DMS114 treated with DMSO at 0.1 percent for 48 hours (cell line): ENCODE data around the gene CSNK2A1.
"Not testable (repeated sequence)": the region's sequence is repeated elsewhere in the genome, so short reads cannot be mapped to it uniquely, and the experiment has no call there.

ENCODE experiments used
- DNase-seq: peaks from one replicate; lab custom pipeline; 2025; ENCODE audit not compliant: unreplicated experiment; lab: John Stamatoyannopoulos, UW

CSNK2A1 gene

GRCh38 chr20:536426-537010, 7.1 kb downstream of the CSNK2A1 start:
- no peak for DNase-seq

DNA sequence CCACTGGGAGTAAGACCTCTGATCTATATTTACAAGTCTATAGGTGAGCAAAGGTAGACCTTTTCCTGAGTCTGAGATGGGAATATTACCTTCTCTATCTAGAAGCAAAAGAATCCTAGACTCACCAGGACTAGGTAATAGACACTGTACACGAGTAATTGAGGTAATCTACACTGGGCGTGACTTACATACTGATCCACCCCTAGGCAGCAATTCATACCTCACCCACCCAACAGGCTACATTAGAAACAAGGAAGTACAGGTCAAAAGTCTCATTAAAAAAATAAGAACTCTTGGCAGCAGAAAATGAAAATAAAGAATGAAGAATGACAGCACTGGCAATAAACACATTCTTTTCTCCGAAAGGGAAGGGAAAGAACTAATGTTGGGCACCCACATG, 7.6 kb downstream of the CSNK2A1 start:
- DNase-seq = no peak

- DNase-seq = no peak
Observed at GRCh38 chr20:533526-533925, 10.1 kb downstream of the CSNK2A1 start.

DNA sequence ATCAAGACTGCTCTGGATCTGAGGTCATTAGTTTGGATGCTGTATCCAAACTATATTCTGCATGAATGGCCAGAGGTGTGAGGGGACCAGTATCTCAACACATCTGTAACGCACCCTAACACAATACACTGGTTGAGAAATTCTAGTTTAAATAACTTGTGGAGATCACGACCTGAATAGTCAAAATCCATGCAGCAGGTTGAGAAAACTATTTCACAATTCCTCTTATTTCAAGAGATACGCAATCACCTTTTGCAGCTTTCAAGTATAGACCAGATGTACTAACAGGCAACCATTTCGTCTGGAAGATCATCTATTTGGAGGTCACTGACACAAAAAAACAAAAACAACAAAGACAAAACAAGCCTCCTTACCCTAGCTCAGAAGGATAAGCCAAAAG, 11.1 kb downstream of the CSNK2A1 start:
- no peak for DNase-seq

GRCh38 chr20:531608-532007, 12.0 kb downstream of the CSNK2A1 start:
- no peak for DNase-seq

DNA sequence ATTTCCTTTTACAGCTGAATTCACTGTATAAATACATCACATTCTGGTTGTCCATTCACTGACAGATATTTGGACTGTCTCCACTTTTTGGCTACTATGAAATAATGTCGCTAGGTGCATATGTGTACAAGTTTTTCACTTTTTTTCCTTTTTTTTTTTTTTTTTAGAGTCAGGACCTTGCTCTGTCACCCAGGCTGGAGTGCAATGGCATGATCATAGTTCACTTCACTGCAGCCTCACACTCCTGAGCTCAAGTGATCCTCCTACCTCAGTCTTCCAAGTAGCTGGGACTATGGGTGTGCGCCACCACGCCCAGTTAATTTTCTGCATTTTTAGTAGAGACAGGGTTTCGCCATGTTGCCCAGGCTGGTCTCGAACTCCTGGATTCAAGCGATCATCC, 13.3 kb downstream of the CSNK2A1 start:
- DNase-seq = no peak

DNA sequence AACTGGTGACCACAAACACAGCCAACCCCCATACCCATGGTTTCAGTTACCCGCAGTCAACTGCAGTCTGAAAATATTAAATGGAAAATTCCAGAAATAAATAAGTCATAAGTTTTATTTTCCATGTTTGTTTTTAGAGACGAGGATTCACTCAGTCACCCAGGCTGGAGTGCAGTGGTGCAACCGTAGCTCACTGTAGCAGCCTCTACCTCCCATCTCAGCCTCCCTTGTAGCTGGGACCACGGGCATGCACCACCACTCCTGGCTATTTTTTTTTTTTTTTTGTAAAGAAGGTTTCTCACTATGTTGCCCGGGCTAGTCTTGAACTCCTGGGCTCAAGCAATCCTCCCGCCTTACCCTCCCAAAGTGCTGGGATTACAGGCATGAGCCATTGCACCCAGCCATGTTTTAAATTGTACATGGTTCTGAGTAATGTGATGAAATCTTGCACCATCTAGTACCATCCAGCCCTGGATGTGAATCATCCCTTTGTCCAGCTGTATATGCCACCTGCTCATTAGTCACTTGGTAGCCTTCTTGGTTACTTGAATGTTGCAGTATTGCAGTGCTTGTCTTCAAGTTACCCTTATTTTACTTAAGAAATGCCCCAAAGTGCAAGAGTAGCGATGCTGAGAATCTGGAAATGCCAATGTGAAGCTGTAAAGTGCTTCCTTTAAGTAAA, 14.5 kb downstream of the CSNK2A1 start:
- DNase-seq = no peak

GRCh38 chr20:527571-527886, 16.1 kb downstream of the CSNK2A1 start:
- no peak for DNase-seq

DNA sequence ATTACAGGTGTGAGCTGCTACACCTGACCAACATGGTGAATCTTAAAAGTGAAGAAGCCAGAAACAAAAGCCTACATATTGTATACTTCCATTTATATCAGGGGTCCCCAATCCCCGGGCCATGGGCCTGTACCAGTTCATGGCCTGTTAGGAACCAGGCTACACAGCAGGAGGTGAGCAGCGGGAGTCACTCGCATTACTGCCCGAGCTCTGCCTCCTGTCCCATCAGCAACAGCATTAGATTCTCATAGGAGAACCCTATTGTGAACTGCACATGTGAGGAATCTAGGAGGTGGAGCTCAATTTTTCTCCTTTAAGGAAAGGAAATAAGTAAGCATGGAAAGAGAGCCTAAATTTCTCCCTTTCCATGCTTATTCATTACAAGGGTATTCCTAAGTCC, 21.7 kb downstream of the CSNK2A1 start:
- DNase-seq = no peak

- DNase-seq = no peak
Observed at GRCh38 chr20:519999-520398, 23.6 kb downstream of the CSNK2A1 start.

- no peak for DNase-seq
Observed at GRCh38 chr20:517221-517620, 26.4 kb downstream of the CSNK2A1 start.

GRCh38 chr20:516799-517198, 26.8 kb downstream of the CSNK2A1 start:
- no peak for DNase-seq

DNA sequence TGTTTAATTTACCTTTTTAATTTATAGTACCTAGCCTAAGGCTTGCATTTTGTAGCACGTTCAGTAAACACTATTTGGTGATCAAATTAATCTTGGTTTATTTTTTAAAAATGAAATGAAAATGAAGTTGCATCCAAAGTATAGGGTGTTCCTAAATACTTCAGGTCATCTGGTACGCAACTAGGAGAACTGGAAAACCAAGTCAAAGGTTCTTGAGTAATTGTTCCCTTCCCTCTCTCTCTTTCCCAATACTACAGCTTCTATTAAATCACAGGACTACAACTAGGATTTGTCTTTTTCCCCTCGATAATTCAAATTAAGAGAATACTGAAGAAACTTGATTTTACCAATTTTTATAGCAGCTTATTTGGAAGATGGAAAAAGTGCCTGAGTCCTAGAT, 27.9 kb downstream of the CSNK2A1 start:
- no peak for DNase-seq

- DNase-seq = no peak
Observed at GRCh38 chr20:513429-513828, 30.2 kb downstream of the CSNK2A1 start.

DNA sequence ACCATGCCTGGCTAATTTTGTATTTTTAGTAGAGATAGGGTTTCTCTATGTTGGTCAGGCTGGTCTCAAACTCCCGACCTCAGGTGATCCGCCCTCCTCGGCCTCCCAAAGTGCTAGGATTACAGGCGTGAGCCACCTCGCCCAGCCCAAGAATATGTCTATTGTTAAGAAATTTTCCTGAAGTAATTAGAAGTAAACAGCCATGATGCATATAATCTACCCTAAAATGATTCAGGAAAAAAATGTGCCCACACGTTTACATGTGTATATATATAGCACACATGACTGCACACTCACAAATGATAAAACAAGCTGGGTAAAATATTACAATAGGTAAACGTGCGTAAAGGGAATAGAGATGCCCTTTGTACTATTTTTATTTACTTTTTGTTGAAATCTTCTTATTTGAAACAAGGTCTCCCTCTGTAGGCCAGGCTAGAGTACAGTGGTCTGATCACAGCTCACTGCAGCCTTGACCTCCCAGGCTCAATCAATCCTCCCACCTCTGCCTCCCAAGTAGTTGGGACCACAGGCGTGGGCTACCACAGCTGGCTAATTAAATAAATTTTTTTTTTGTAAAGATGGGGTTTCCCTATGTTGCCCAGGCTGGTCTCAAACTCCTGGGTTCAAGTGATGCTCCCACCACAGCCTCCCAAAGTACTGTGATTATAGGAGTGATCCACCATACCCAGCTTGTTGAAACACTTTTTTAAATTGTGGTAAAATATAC, 33.1 kb downstream of the CSNK2A1 start:
- DNase-seq = not testable (repeated sequence)

GRCh38 chr20:508364-508787, 35.2 kb downstream of the CSNK2A1 start:
- not testable (repeated sequence) for DNase-seq

DNA sequence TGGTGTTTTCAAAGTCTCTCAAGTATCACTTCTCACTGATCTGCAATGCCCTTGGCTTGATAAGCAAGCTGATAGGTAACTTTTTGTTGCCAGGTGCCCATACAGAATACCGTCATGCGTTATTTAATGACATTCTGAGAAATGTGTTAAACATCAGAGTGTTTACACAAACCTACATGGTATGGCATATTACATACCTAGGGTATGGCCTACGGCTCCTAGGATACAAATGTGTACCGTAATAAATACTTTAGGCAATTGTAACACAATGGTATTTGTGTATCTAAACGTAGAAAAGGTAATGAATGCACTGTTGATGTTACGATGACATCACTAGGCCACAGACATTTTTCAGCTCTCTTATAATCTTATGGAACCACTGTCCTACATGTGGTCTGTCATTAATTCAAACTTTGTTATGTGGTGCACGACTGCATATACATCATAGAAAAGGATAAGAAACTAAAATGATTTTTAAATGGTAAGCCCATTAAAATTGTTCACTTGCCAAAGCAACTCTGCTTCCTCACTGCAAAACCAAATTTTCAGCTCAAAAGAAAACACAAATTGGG, 35.7 kb downstream of the CSNK2A1 start:
- DNase-seq = no peak

DNA sequence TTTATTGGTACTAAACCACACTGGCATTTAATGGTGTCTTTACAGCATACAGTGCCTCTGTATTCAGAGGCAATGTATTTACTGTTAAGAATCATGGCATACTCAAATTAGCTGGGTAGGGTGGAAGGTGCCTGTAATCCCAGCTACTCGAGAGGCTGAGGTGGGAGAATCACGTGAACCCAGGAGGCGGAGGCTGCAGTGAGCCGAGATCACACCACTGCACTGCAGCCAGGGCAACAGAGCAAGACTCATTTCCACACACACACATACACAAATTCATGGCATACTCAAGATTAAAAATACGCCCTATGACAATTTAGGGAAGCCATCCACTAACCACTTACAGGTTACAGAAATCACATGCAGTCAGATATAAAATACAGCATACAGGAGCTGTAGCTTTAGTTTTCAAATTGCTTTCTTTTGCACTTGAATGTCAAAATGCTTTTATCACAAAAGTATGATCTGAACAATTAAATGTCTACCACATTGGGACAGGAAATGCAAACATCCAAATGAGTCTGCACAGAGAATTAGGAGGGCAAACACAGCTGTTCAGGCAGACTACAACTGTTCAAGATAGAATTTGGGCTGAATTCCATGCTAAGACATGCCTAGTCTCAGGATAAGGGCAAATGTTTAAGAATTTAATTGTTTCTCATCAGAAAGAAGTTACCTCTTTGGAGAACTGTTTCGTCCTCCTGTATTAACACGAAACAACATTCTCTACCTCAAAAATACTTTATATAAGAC, 36.4 kb downstream of the CSNK2A1 start:
- no peak for DNase-seq

GRCh38 chr20:504632-505075, 38.9 kb downstream of the CSNK2A1 start:
- DNase-seq = no peak

DNA sequence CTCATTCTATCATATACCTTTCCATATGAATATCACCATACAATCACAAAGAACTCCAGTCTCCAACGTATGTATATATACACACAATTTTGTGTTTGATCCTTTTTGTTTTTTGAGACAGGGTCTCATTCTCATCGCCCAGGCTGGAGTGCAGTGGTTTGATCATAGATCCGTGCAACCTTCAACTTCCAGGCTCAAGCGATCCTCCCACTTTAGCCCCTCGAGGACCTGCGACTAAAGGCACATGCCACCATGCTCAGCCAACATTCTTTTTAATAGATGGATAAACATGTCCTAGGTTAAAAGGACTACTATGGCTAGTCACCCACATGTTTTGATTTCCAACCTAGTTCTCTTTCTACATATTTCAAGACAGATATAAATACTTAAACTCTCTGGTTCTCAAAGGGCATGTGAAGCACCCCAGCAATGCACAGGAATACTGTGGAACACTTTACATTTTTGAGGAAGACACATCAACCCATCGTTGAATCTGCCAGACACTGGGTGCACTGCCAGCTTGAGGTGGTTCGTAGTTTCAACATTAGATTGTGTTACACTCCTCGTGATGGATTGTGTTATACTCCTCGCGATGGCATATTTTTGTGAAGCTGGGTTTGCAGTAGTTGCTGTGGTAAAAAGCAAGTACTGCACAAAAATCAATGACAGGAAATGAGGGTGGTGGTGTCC, 40.4 kb downstream of the CSNK2A1 start:
- no peak for DNase-seq

DNA sequence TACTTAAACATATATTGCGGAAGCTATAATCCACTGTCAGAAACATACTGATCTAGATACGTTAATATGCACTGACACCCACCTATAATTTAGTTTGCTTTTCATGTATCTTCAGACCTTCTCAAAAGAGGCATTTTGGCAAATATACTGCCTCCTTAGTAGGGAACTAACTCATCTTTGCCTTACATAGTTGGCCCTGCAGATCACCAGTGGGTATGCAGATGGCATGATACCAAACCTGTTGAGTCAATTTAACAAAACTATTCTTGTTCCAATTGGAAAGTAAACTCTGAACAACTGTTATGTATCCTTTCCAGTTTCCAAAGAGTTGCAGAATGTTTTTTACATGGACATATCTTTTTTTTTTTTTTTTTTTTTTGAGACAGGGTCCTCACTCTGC, 45.6 kb downstream of the CSNK2A1 start:
- no peak for DNase-seq
